Measurements from ENCODE around the gene MYOZ3. TPM values are rescaled to one million over a fixed set of nuclear protein-coding genes. Genes with fewer than 3 reads are reported as not detected.
A peak's percentile ranks its signal among the peaks of the same experiment; 100 is the strongest.

Gene MYOZ3
- total and polyA plus RNA-seq, 10 of the 15 experiments (the other 5 are each of a cell fraction or from before 2014, with no cell fraction given): 0.04 to 1.1 (median 0.10) TPM; not detected in 4

GRCh38 chr5:150651924-150652671, 9.0 kb upstream of the MYOZ3 start (continued):
- TF ChIP-seq SP1 (IDR thresholded peaks at IDR 0.05; ENCODE audit: low read depth, low read length) (no peak), SRF (IDR thresholded peaks at IDR 0.05; ENCODE audit: low read depth in 2 of 2, low read length in 2 of 2) (no peak)

DNA sequence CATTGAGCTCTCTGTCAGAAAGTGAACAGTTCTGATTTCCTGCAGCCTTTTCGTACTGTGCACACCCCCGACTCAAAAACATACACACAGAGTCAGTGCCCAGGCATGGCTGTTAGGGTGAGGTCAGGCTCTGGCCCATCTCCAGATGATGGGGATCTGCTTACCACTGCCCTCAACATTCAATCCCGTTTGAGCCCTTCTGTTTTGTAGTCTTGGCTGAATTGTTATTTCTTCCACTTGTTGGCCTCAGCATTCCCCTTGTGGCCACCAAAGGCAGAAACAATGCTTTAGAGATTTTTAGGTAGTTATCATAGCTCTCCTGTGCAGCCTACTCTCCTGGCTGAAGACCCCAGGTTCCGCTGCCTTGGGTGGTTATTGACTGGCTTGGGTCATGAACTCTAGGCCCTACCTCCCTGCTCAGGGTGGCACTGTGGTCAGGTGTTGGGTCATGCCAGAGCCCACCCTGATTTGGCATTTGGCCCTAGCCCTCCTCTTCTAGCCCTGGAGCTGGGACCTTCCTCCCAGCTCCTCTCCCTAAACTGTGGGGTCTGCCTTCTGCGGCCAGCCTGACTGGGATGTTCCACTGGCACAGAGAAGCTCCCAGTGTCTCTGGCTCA, 7.8 kb upstream of the MYOZ3 start:
- no TSS peak for BruUV-seq (replicated peaks)
- H3K36me3 ChIP-seq (ENCODE audit: control insufficient read depth in 2 of 2, insufficient read depth in 2 of 2, low read length in 1 of 2): no peaks in the 10 kb centered on the region
- H3K27ac ChIP-seq (ENCODE audit: control insufficient read depth, insufficient read depth): no peak overlapping the region
- in situ Hi-C loops (cut with MboI) (loop anchor here (5.0 to 10.0 kb wide), 2 partner anchors 91 to 198 kb away; no protein-coding TSS in a partner anchor), intact Hi-C loops (cut with micrococcal nuclease; ENCODE audit: unreplicated experiment) (loop anchor here (10.0 kb wide), 1 partner anchor 198 kb away; no protein-coding TSS in a partner anchor)
- H4K20me1 ChIP-seq (ENCODE audit: control insufficient read depth, insufficient read depth): no peaks in the 10 kb centered on the region
- SMC1A ChIA-PET (ENCODE audit: uncharacterized antibody, unreplicated experiment): interaction anchor here (1.1 to 5.8 kb wide), 9 partner anchors 8 to 91 kb away, joined by 3 to 61 read pairs (median 4); partner anchors contain the start of genes MYOZ3 and RBM22
- no peak overlapping the region for H3K9ac ChIP-seq (ENCODE audit: control insufficient read depth, insufficient read depth, low read length)
- ATAC-seq (no peak), DNase-seq (ENCODE audit: low read depth, low spot score) (no peak), FAIRE-seq (no peak)
- H3K9me3 ChIP-seq (replicated peaks; ENCODE audit: control insufficient read depth, insufficient read depth, low read length): no peaks in the 10 kb centered on the region
- no peaks in the 10 kb centered on the region for H3K79me2 ChIP-seq (ENCODE audit: control insufficient read depth, insufficient read depth, low read length)
- CTCF ChIA-PET: interaction anchor here (0.7 to 12.7 kb wide), 12 partner anchors 10 to 194 kb away, joined by 3 to 236 read pairs (median 4); partner anchors contain the start of genes IRGM, RBM22 and SMIM3
- WGBS (ENCODE audit: insufficient coverage, insufficient replicate concordance, low lambda C conversion rate, missing lambda C conversion rate): 63% methylated on average over 5 of the region's 5 CpGs
- peak in 2 of 3 experiments; percentile 6 to 10; a peak in 2 of 6 replicates for TF ChIP-seq CTCF (IDR thresholded peaks at IDR 0.05 in 2 of 3, conservative IDR thresholded peaks at IDR 0.05 in 1 of 3; ENCODE audit: control insufficient read depth in 2 of 3, extremely low read depth in 1 of 3, insufficient read depth in 1 of 3, low read depth in 3 of 3, low read length in 3 of 3)
- TF ChIP-seq TCF3 (IDR thresholded peaks at IDR 0.05; ENCODE audit: borderline replicate concordance, insufficient read depth, low read depth, low read length): no peak
- TF ChIP-seq EP300 (IDR thresholded peaks at IDR 0.05; ENCODE audit: borderline replicate concordance in 1 of 2, control insufficient read depth in 1 of 2, low read depth in 2 of 2, low read length in 2 of 2): no peak
- no peak overlapping the region for H3K4me3 ChIP-seq
- RAD21 ChIA-PET (ENCODE audit: unreplicated experiment): interaction anchor here (1.1 to 5.9 kb wide), 6 partner anchors 24 to 195 kb away, joined by 3 to 56 read pairs (median 6); no protein-coding TSS in a partner anchor
- no peak overlapping the region for H2AFZ ChIP-seq (ENCODE audit: control insufficient read depth, low read depth, low read length)
- H3K27me3 ChIP-seq (replicated peaks in 1 of 2; ENCODE audit: control insufficient read depth in 2 of 2, insufficient read depth in 2 of 2, low read length in 1 of 2): no peaks in the 10 kb centered on the region; a peak in 1 of 4 replicates
- peaks cover 10% of the 10 kb centered on the region for H3K4me1 ChIP-seq (ENCODE audit: control insufficient read depth, insufficient read depth, low read length)
- POLR2A ChIA-PET: interaction anchor here (1.0 kb wide), 2 partner anchors 48 to 88 kb away, joined by 3 read pairs; partner anchors contain the start of gene RBM22
- no peak overlapping the region for H3K4me2 ChIP-seq (ENCODE audit: control insufficient read depth, insufficient read depth)
